ENCODE data around the gene SLC8A3.

SLC8A3 gene

DNA sequence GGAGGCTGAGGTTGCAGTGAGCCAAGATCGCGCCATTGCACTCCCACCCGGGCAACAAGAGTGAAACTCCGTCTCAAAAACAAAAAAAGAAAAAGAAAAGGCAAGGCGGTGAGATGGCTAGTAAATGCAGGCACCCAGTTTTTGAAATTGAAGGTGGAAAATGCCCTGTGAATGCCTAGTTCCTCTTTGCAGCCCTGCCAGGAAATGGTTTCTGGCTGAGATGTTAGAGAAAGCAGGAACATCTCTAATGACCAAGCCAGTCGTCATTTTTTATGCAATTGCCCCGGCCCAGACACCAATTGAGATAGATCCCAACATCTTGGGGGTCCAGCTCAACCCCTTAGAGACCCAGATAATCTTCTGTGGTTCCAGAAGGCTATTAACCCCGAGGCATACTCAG is 17.0 kb downstream of the SLC8A3 start:
- no peak for DNase-seq

DNA sequence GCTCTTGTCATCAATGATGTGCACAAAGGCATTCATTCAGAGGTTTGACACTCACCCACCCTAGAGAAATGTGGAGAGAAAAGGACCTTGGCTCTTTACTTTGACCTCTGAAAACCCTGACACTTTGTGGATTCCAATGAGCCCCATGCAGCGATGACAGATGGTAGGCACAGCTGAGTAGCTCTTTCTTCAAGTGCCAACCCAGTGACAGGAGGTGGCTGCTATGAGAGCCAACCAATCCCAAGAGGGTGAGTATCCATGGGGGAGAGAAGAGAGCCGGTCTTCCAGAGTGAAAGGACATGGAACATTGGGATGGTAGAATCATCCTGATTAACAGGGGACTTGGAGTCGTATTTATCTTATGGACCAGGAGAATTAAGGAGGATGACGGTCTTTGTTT is 17.8 kb downstream of the SLC8A3 start:
- no peak for DNase-seq

DNA sequence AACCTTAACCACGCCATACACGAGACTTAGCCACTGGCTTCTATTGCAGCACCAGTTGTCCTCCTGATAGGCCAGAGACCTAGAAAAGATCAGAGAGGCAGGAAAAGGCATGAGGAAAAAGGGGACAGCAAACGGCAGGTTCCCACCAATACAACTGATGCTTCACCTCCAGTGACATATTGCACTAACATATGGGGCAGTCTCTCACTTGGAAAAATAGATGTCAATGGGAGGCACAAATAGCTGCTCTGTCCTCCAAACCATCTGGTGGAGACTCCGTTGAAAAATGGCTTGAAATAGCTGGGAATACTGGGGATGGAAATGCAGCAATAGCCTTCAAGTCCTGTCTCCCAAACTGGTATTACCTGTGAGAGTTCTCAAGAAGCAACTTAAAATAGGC is 20.3 kb downstream of the SLC8A3 start:
- no peak for DNase-seq

DNA sequence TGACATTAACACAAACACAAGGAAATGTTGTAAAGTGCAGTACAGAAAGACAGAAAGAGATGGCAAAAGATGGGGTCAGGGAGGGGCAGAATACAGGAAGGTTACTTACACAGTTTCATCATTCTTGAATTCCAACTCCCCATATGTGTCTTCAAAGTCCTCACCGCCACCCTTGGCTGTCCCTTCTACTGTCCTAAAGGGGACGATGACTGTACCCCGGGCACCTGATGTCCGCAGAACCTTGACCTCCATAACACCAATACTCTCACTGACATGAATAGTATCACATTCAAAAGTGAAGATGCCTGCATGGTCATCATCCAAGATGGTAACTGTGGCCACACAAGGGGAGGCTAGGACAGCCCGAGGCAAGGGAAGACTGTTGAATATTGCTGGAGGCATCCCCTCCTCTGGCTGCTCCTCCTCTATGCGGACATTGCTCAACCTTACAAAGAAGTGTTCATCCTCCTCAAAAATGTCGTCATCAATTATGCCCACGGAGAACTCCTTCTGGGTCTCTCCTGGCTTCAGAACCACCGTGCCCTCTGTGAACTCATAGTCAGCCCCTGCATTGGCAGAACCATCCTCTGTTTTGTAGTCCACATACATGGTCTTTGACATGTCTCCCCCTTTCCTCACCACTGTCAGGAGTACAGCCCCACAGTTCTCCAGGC is 22.1 kb downstream of the SLC8A3 start:
- no peak for DNase-seq

DNA sequence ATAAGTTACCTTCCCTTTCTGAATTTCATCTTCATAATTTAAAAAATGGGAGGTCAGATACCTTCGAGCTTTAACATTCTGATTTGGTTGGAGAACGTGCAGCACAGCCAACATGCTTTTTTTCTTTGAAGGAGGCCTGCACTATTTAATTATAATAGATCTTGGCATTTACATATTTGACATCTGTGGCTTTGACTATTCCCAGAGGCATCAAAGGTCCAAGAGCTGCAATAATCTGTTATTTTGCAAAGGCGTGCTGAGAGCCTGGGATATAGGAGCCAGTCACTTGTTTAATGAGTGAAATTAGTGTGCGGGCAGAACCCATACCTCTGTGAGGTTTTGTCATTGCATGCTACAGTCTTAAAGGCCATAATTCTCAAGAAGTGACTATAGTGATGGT is 26.4 kb downstream of the SLC8A3 start:
- no peak for DNase-seq

DNA sequence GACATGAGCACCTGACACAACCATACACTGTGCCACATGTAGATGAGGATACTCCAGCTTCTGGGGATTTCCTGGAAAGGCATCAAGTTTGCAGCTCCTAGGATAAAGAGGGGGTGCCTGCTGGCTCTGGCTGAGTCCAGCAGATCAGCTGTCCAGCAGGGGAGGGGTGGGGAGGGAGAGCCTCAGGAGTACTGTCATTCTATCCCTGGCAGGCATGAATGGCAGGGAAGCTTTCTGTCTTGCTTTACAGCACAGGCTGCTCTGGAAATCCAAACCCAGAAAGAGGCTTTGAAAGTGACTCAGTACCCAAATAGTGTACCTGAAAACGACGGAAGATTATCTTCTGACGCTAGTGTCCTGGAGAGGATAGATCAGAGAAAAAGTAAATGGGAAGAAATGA is 32.2 kb downstream of the SLC8A3 start:
- no peak for DNase-seq

DNA sequence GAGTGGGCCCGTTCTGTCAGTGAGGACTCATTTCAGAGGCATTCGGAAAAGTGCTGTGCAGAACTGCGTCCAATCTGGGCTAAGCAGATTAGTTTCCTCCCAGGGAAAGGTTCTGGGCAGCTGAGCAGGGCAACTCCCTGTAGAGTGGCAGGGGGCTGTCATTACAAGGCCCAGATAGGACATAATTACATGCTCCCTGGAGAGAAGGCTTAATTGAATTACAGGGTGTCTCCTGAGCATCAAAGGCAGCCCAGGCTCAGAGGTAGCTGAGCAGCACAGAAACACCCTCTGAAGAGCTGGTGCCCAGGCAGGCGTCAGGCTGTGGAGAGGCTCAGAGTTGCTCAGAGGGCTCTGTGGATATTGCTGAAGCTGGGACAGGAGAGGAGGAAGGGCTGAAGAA is 36.0 kb downstream of the SLC8A3 start:
- no peak for DNase-seq

DNA sequence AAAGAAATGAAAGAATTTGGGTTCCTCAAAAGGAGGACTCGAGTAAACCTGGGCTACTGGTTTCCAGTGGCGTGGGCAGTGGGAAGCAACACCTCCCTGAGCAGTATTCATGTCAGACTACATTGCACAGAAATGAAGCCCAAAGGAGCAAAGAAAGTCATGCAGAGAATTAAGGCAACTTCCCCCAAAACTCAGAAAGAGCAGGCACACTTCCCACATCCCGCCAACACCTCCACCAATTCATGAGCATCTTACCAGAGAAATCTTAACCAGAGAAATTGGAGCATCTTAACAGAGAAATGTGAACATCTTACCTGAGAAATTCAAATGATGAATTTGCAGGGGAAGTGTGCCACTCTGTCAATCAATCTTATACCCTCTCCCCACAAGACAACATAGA is 36.7 kb downstream of the SLC8A3 start:
- no peak for DNase-seq

DNA sequence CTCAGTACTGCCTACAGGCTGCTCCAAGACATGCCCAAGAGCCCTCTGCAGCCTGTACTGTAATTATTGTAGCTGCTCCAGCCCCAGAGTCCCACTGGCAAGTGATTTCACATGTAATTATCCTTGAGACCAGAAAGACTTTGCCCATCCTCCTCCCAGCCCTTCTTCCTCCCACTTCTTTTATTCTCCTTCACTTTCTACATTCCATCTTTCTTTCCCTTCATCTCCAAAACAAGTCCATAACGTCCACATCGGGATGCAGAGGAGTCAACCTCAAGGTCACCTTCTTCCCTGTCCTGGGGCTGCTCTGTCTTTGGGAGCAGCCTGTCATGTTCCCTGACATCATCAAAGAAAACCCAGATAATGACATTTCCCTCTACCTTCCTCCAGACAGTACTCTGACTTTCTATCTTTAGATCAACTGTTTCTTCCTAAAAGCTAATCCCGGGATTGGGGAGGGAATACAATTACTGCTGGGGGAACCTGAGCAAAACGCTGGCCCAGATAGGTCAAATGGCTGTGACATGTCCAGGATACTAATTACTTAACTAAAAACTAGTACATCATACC is 39.1 kb downstream of the SLC8A3 start:
- DNase-seq, result no peak

DNA sequence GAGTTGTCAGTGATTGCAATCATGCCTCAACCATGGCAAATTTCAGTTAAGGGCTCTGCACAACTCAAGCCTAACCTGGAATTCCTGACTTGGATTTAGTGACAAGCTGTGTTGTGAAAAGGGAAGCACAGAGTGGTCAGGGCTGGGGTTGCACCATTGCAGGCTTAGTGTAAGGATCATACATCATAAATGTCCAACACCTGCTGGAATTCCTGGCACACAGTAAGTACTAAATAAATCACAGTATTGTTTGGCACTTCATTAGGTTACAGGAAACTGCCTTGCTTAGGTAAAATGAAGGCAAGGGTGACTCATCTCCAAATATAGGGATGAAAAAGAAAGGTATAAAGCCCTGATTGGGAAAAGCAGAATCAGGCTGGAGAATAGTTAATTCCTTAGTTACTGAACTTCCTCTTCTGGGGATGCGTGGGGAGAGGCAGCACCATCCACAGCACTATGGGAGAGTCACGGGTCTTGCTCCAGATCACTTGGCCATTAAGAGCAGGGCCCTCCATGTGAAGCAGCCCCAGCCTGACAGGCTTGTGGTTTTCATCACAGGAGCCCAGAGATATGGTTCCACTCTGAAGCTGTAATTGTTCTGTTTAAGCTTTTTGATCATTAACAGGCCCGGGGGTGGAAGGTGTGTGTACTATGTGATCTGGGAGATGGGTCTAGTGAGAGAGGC is 39.7 kb downstream of the SLC8A3 start:
- DNase-seq, result no peak

DNA sequence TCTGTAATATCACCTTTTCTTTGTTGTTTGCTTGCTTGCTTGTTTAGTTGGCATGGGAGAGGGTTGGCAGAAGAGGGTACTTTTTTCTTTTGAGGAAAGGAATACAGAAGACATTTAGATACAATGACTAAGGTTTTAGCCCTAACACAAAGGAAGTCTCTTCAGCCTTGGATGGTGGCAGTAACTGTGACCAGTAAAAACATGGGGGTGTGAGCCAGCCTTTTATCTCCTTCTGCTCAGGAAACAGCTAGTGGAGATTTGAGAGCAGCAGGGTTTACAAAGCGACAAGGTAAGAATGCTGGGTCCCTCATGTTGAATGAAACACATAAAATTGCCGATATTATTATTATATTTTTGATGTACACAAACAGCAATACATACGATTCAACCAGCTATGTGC is 40.4 kb downstream of the SLC8A3 start:
- DNase-seq, result no peak

DNA sequence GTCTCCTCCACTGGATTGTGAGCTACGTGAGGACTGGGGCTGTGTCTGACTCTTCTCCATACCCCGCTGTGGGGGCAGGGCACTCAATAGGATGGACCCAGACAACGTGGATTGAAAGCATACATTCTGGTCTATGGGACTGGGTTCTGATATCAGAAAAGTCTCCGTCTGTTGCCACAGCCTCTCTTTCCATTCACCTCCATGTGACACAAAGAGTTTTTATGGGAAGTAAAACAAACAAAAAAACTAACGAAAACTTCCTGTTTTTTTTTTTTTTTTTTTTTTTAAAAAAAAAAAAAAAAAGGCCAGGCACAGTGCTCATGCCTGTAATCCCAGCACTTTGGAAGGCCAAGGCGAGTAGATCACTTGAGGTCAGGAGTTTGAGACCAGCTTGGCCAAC is 44.7 kb downstream of the SLC8A3 start:
- DNase-seq, result no peak

DNA sequence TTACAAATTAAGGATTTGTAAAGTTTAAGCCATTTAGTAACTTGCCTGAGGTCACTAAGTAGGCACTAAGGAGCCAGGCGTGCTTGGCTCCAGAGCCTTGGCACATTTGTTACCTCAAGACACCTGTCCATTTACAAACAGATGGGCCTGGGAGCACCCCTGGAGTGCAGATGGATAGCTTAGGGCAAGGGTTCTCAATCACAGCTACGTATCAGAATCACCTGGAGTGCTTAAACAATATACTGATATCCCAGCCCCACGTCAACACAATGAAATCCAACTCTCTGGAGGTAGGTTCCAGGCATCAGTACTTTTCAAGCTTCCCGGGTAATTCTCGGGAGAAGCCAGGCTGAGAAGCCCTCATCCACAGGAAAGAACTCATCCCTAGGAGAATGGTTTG is 45.4 kb downstream of the SLC8A3 start:
- no peak for DNase-seq

DNA sequence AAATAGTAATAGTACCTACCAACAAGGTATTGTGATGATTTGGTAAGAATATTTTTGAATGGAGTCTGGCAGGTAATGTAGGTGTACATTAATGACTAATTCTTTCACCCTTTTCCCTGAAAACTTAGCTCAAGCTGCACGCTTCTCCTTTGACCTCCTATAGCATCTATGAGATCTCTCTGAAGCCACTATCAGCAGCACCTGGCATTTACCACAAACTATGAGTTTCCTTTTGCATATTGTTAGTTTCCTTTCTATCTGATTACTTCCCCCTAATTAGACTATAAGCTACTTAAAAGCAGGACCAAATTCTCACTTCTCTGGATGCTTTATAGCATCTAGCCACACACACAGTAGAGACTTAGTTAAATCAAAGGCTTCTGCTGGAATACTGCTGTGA is 48.1 kb downstream of the SLC8A3 start:
- no peak for DNase-seq

DNA sequence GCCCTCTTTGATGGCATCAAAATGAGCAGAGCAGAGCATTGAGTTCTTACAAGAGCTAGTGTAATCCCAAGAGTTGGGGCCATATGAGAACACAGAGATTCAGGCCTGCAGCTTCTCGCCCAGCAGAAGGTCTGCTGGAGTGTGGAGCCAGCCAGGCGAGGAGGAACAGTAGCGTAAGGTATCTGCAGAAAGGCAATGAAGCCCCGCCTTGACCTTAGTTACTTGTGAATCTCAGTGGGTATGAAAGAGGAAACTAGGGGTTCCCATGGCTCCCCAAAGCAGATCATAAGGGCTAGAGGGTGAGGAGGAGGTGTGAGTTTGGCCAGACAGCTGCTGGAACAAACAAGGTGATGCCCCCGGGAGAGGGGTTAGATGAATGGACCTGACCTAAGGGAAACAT is 49.4 kb downstream of the SLC8A3 start:
- DNase-seq, result no peak

DNA sequence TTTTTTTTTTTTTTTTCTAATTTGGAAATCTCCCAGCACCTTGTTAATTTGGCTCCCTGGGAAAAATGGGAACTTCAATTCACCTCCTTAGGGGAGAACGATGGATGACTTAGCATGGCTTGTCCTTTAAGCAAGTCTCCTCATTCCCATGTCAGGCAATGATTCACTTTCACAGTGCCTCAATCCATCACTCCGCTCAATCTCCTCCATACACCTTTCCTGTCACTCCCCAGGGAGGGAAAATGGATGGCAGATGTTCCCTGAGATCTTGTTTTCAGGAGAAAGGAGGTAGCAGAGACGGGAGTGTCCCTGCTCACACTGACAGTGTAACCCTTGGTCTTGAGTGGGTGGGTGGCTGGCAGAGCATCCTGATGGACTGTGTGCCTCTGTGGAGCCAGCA is 51.0 kb downstream of the SLC8A3 start:
- DNase-seq, result no peak

DNA sequence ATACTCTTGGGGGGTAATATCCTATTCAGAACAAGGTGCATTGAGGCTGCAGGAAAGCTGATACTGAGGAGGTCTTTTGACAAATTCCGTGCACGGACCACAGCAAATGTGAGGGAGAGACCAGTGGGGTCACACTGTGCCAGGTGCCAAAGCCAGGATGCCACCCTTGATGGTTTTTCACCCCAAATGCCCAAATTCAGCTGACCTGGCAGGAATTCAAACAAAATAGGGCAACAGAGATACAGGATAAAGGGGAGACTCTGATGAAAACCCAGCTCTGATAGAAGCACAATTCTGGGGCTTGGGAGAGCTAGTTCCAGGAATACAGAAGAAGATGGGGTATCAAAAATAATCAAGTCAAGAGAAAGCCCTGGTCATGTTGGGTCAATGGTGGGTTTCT is 55.3 kb downstream of the SLC8A3 start:
- no peak for DNase-seq

DNA sequence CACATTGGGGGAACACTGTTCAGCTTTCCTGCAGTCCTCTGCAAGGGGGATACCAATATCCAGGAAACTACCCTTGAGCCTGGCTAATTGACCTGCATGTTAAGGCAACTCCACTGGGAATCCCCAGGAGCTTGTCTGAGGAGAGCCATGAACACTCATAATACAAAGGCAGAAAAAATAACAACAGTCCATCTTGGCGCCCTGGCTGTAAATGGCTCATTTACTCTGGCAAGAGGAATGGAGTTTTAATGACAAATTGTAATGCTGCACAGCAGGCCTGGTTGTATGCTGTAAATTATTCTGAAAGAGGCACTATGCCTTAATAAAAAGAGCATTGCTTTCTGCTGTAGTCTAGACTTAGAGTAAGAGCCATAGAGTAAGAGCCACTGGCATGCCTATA is 58.3 kb downstream of the SLC8A3 start:
- no peak for DNase-seq

DNA sequence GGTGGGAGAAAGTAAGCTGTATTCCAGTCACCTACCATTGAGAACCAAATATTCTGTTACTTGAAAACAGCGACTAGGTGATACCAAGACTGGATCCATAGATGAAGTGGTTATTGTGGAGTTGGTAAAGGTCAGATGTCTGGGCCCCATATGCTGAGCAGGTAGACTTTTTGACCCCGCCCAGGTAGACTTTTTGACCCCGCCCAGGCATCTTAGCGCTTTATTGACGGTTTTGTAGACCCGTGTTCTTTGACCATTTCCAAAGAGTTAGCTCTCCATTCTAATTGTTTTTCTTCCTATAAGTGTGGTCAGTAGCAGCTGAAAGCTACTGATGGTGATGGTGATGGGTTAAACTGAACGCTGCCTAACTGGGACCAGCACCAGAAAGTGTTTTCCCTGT is 61.6 kb downstream of the SLC8A3 start:
- no peak for DNase-seq

DNA sequence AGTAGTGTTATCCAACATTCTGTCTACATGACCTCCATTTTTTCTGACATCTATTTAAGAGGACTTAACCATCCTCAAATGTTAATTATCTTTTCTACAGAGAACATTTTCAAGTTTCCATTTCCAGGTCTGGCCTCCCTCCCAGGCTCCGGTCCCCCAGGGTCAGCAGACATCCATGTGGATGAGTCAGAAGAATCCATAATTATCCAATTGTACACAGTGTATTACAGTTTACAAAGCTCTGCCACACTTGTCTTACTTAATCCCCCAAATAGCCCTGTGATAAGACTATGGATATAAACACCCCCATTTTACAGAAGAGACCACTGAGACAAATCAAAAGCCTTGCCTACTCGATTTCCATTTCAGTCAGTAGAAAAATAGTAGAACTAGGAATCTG is 65.0 kb downstream of the SLC8A3 start:
- no peak for DNase-seq

DNA sequence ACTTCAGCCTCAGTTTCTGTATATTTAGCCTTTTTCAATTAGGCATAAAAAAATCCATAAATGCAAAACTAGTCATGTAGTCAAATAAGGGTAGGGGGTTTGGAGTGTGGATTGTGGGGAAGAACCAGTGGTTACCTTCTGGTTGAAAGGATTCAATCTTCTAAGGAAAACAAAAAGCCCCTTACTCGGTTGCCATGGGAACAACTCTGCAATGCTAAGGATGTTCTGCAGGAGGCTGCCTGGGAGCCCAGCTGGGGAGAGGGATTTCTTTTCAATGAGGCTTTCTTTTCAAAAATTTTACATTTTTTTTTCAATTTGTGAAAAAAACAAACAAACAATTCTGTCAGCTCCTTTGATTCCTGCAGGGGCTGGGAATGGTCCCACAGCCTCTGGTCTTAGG is 67.2 kb downstream of the SLC8A3 start:
- no peak for DNase-seq

DNA sequence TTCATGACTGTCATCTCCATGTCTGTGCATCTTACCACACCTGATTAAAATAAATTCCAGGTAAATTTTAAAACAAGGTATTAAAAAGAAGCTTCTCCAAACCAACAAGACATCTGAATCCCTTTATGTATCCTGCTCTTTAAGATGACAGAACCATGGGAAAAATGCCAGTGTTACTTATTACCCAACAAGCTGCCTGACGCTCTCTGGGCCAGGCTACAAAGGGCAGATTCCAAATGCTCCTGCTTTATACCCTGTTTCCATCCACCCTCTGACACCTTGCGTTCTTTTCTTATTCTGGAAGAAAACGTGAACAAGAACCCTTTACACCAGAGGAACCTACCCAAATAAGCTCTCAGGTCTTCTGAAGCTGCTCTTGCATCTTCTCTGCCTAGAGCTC is 70.7 kb downstream of the SLC8A3 start:
- no peak for DNase-seq

DNA sequence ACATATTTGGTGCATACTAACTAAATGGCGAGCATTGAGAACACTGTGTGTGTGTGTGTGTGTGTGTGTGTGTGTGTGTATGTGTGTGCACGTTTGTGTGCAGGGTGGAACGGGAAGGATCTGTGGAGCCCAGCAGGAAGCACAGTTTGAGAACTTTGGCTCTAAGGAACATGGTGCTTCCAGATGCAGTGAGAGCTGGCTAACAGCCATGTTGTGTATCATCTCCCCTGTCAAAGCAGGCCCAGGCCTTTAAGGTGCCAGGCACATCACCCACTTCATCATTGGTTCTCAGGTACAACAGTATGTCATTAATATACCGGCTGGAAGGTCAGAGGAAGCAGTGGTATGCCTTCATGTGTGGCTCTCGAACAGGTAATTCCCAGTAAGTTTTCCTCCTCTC is 72.5 kb downstream of the SLC8A3 start:
- DNase-seq, result no peak

DNA sequence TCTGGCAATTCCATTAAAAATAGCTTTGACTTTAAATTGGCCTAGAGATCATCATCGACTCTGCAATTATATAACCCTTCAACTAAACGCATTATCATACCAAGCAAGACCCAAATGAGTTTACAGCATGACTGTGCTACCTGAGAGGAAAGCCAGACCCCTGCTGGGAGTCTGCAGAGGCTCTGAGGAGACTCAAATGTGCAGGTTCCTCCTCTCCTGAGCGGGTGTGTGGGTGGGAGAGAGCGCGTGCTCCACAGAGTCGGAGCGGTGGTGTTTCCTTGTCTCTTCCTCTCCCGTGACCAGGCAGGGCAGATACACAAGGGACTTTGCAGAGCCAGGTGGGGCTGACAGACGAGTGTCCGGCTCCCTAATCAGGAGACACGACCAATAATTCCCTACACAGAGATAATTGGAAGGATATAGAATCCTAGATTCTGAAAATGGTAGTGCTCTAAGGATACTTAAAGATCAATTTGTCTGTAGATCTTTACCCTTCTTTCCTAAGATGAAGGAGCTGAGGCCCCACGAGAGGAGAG is 74.1 kb downstream of the SLC8A3 start:
- no peak for DNase-seq

DNA sequence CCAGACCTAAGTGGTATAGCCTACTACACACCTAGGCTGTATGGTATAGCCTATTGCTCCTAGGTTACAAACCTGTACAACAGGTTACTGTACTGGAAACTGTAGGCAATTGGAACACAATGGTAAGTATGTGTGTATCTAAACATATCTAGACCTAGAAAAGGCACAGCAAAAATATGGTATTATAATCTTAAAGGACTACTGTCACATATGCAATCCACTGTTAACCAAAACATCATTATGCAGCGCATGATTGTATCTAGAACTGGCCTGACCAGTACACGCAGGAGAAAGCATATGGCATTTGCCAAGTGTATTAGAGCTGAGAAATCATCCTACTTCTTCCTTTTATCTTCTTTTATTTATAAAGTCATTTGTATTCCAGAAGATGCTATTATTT is 75.5 kb downstream of the SLC8A3 start:
- DNase-seq, result no peak

All from NCI-H446 treated with DMSO at 0.1 percent for 48 hours (cell line).